C4-2B (cell line): ENCODE measurements around the gene L3MBTL4.

Source experiments
- ZFX ChIP-seq: fragments of 450-650 bp; IDR thresholded peaks from 2 replicates; pipeline ENCODE4 v1.6.1; 2017
- TF ChIP-seq, protein P1 (sequence below): fragments of 450-650 bp; conservative IDR thresholded peaks from 2 replicates; pipeline ENCODE4 v1.5.1; 2017; ENCODE audit warnings: mild to moderate bottlenecking

- TF ChIP-seq, protein P1, sequence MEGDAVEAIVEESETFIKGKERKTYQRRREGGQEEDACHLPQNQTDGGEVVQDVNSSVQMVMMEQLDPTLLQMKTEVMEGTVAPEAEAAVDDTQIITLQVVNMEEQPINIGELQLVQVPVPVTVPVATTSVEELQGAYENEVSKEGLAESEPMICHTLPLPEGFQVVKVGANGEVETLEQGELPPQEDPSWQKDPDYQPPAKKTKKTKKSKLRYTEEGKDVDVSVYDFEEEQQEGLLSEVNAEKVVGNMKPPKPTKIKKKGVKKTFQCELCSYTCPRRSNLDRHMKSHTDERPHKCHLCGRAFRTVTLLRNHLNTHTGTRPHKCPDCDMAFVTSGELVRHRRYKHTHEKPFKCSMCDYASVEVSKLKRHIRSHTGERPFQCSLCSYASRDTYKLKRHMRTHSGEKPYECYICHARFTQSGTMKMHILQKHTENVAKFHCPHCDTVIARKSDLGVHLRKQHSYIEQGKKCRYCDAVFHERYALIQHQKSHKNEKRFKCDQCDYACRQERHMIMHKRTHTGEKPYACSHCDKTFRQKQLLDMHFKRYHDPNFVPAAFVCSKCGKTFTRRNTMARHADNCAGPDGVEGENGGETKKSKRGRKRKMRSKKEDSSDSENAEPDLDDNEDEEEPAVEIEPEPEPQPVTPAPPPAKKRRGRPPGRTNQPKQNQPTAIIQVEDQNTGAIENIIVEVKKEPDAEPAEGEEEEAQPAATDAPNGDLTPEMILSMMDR = no peak
- no peak for TF ChIP-seq ZFX
Observed at GRCh38 chr18:6423289-6423688, 8.6 kb upstream of the L3MBTL4 start.
